Measurements from ENCODE around the gene DCAKD.

GRCh38 chr17:45021607-45022287 is 29.7 kb downstream of the DCAKD start:
- peak; percentile 25 to 98 (median 73) for TF ChIP-seq CTCF (IDR thresholded peaks at IDR 0.05)
- peak in 1 of 2 donors; percentile 38 for TF ChIP-seq POLR2A (IDR thresholded peaks at IDR 0.05)

All from adrenal gland (tissue), 5 donors.